SW 1271 (cell line): ENCODE data around the gene VNN1.

Source experiments
- DNase-seq, 2 experiments: peaks; one replicate each; lab custom pipeline; 2025; lab: John Stamatoyannopoulos, UW

VNN1 gene

GRCh38 chr6:132713352-132714134 lies at the start of gene VNN1:
Gene VNN1, minus strand, starts transcription at chr6:132714055. Its CDS starts 20 bp downstream, at chr6:132714035.
- DNase-seq, result no peak

- no peak for DNase-seq
Measured at GRCh38 chr6:132763269-132763668, 49.4 kb upstream of the VNN1 start.

- no peak for DNase-seq
Measured at GRCh38 chr6:132760256-132760655, 46.4 kb upstream of the VNN1 start.

GRCh38 chr6:132758689-132759088 lies 44.8 kb upstream of the VNN1 start:
- no peak for DNase-seq

- DNase-seq, result no peak
Measured at GRCh38 chr6:132752255-132752654, 38.4 kb upstream of the VNN1 start.

- no peak for DNase-seq
Measured at GRCh38 chr6:132751828-132752227, 38.0 kb upstream of the VNN1 start.

GRCh38 chr6:132751306-132751705 lies 37.5 kb upstream of the VNN1 start:
- DNase-seq, result no peak

GRCh38 chr6:132750455-132751248 lies 36.8 kb upstream of the VNN1 start:
- DNase-seq, result no peak

- DNase-seq, result no peak
Measured at GRCh38 chr6:132749111-132749510, 35.3 kb upstream of the VNN1 start.

GRCh38 chr6:132748446-132748845 lies 34.6 kb upstream of the VNN1 start:
- DNase-seq, result no peak

GRCh38 chr6:132746048-132746447 lies 32.2 kb upstream of the VNN1 start:
- DNase-seq, result no peak

- no peak for DNase-seq
Measured at GRCh38 chr6:132742495-132742894, 28.6 kb upstream of the VNN1 start.

GRCh38 chr6:132741281-132741680 lies 27.4 kb upstream of the VNN1 start:
- DNase-seq, result no peak

- DNase-seq, result no peak
Measured at GRCh38 chr6:132736239-132736638, 22.4 kb upstream of the VNN1 start.

GRCh38 chr6:132734694-132735236 lies 20.9 kb upstream of the VNN1 start:
- peak in 1 of 2 experiments; percentile 22 for DNase-seq

- no peak for DNase-seq
Measured at GRCh38 chr6:132733814-132734213, 20.0 kb upstream of the VNN1 start.

- DNase-seq, result no peak
Measured at GRCh38 chr6:132733283-132733682, 19.4 kb upstream of the VNN1 start.

- DNase-seq, result no peak
Measured at GRCh38 chr6:132731086-132731485, 17.2 kb upstream of the VNN1 start.

GRCh38 chr6:132730560-132730959 lies 16.7 kb upstream of the VNN1 start:
- DNase-seq, result no peak

- DNase-seq, result no peak
Measured at GRCh38 chr6:132728616-132729015, 14.8 kb upstream of the VNN1 start.

- no peak for DNase-seq
Measured at GRCh38 chr6:132726608-132726975, 12.7 kb upstream of the VNN1 start.

GRCh38 chr6:132725947-132726607 lies 12.2 kb upstream of the VNN1 start:
- DNase-seq, result no peak

GRCh38 chr6:132725471-132725870 lies 11.6 kb upstream of the VNN1 start:
- no peak for DNase-seq
